H9 (cell line): Measurements from ENCODE around the gene SPTAN1. TPM values are rescaled to one million over a fixed set of nuclear protein-coding genes. Genes with fewer than 3 reads are reported as not detected.

ENCODE experiments used
- DNase-seq: peaks from one replicate; pipeline ENCODE4 v3.0.0-alpha.2; 2017
- H2AFZ ChIP-seq: one replicate; pipeline ENCODE4 v1.6.1; 2013; ENCODE audit warnings: mild to moderate bottlenecking, low read length, control low read depth, moderate library complexity
- H2AK5ac ChIP-seq: 2 replicates; pipeline ENCODE4 v1.6.1; 2013; ENCODE audit warnings: low read length, control low read depth, mixed read lengths; ENCODE audit not compliant: insufficient read length
- H2BK120ac ChIP-seq: one replicate; pipeline ENCODE4 v1.6.1; 2013; ENCODE audit warnings: low read depth, mild to moderate bottlenecking, low read length, control low read depth, inconsistent platforms; ENCODE audit not compliant: poor library complexity, severe bottlenecking
- H2BK12ac ChIP-seq: 2 replicates; pipeline ENCODE4 v1.6.1; 2013; ENCODE audit warnings: low read length, control low read depth, mixed read lengths, low read depth; ENCODE audit not compliant: insufficient read length
- H2BK15ac ChIP-seq: 2 replicates; pipeline ENCODE4 v1.6.1; 2013; ENCODE audit warnings: low read depth, low read length, control low read depth
- H2BK20ac ChIP-seq: one replicate; pipeline ENCODE4 v1.6.1; 2013; ENCODE audit warnings: low read depth, mild to moderate bottlenecking, low read length, control low read depth, inconsistent platforms; ENCODE audit not compliant: poor library complexity, severe bottlenecking
- H2BK5ac ChIP-seq: 2 replicates; pipeline ENCODE4 v1.6.1; 2013; ENCODE audit warnings: low read length, control low read depth, mixed read lengths; ENCODE audit not compliant: insufficient read length
- H3K14ac ChIP-seq: 2 replicates; pipeline ENCODE4 v1.6.1; 2013; ENCODE audit warnings: low read length, control low read depth; ENCODE audit not compliant: insufficient read depth
- H3K18ac ChIP-seq: 2 replicates; pipeline ENCODE4 v1.6.1; 2013; ENCODE audit warnings: low read depth, mild to moderate bottlenecking, mixed read lengths, low read length, control low read depth; ENCODE audit not compliant: insufficient read length
- H3K23ac ChIP-seq: 2 replicates; pipeline ENCODE4 v1.6.1; 2013; ENCODE audit warnings: low read length, control low read depth, mixed read lengths, low read depth; ENCODE audit not compliant: insufficient read length
- H3K23me2 ChIP-seq: 2 replicates; pipeline ENCODE4 v1.6.1; 2013; ENCODE audit warnings: low read depth, mild to moderate bottlenecking, mixed read lengths, low read length, control low read depth; ENCODE audit not compliant: insufficient read length, poor library complexity, severe bottlenecking
- H3K27ac ChIP-seq: 2 replicates; pipeline ENCODE4 v1.5.1; 2013; ENCODE audit warnings: low read length, control low read depth, mixed read lengths, low read depth; ENCODE audit not compliant: insufficient read length
- H3K27me3 ChIP-seq: 2 replicates; pipeline ENCODE4 v1.6.1; 2013; ENCODE audit warnings: low read length, control low read depth, inconsistent platforms; ENCODE audit not compliant: insufficient read depth
- H3K4ac ChIP-seq: 2 replicates; pipeline ENCODE4 v1.6.1; 2013; ENCODE audit warnings: low read depth, mild to moderate bottlenecking, control low read depth, inconsistent platforms, low read length, moderate library complexity
- H3K4me1 ChIP-seq: 2 replicates; pipeline ENCODE4 v1.6.1; 2013; ENCODE audit warnings: low read length, control low read depth, inconsistent platforms; ENCODE audit not compliant: insufficient read depth
- H3K4me2 ChIP-seq: 2 replicates; pipeline ENCODE4 v1.6.1; 2013; ENCODE audit warnings: low read length, control low read depth, mixed read lengths; ENCODE audit not compliant: insufficient read length, insufficient read depth
- H3K56ac ChIP-seq: 2 replicates; pipeline ENCODE4 v1.6.1; 2013; ENCODE audit warnings: low read depth, mild to moderate bottlenecking, mixed read lengths, low read length, control low read depth; ENCODE audit not compliant: insufficient read length
- H3K79me1 ChIP-seq: 2 replicates; pipeline ENCODE4 v1.6.1; 2013; ENCODE audit warnings: low read depth, mild to moderate bottlenecking, moderate library complexity, low read length, control low read depth, inconsistent platforms; ENCODE audit not compliant: insufficient read depth, poor library complexity, severe bottlenecking
- H3K79me2 ChIP-seq: 2 replicates; pipeline ENCODE4 v1.6.1; 2013; ENCODE audit warnings: low read length, control low read depth, inconsistent platforms; ENCODE audit not compliant: insufficient read depth
- H3K9ac ChIP-seq: 2 replicates; pipeline ENCODE4 v1.6.1; 2013; ENCODE audit warnings: low read length, control low read depth, mixed read lengths; ENCODE audit not compliant: insufficient read length; ENCODE audit errors: extremely low read depth
- H3K9me3 ChIP-seq: one replicate; pipeline ENCODE4 v1.6.1; 2013; ENCODE audit warnings: low read depth, low read length, inconsistent platforms; ENCODE audit not compliant: control insufficient read depth
- H3T11ph ChIP-seq: one replicate; pipeline ENCODE4 v1.6.1; 2013; ENCODE audit warnings: mild to moderate bottlenecking, low read length, control low read depth, inconsistent platforms
- H4K20me1 ChIP-seq: one replicate; pipeline ENCODE4 v1.6.1; 2013; ENCODE audit not compliant: control insufficient read depth, insufficient read length, insufficient read depth
- H4K5ac ChIP-seq: 2 replicates; pipeline ENCODE4 v1.6.1; 2013; ENCODE audit warnings: low read depth, mild to moderate bottlenecking, mixed read lengths, low read length, control low read depth; ENCODE audit not compliant: insufficient read length
- H4K8ac ChIP-seq: replicated peaks from 2 replicates; pipeline ENCODE4 v1.6.1; 2013; ENCODE audit warnings: low read length, control low read depth, mixed read lengths, low read depth; ENCODE audit not compliant: insufficient read length
- H4K91ac ChIP-seq: 2 replicates; pipeline ENCODE4 v1.6.1; 2013; ENCODE audit warnings: low read depth, mild to moderate bottlenecking, moderate library complexity, mixed read lengths, low read length, control low read depth; ENCODE audit not compliant: insufficient read length
- H3K27ac Mint-ChIP-seq, 3 experiments: 2 replicates in 2 of 3; 3 replicates in 1 of 3; pipeline ENCODE4 v1.8.0; 2020 to 2021; ENCODE audit warnings: mixed read lengths in 3 of 3, mild to moderate bottlenecking in 1 of 3, moderate library complexity in 1 of 3
- H3K27me3 Mint-ChIP-seq: 2 replicates; pipeline ENCODE4 v1.8.0; 2021; ENCODE audit warnings: low read depth, mild to moderate bottlenecking, moderate library complexity, mixed read lengths
- H3K36me3 Mint-ChIP-seq, 3 experiments: 2 replicates in 2 of 3; 3 replicates in 1 of 3; pipeline ENCODE4 v1.8.0; 2020 to 2021; ENCODE audit warnings: low read depth in 3 of 3, mixed read lengths in 3 of 3; ENCODE audit not compliant: insufficient read depth in 1 of 3
- H3K4me1 Mint-ChIP-seq, 2 experiments: 2 replicates each; pipeline ENCODE4 v1.8.0; 2020; ENCODE audit warnings: mixed read lengths in 2 of 2
- H3K4me3 Mint-ChIP-seq, 2 experiments: 2 replicates in 1 of 2; 3 replicates in 1 of 2; pipeline ENCODE4 v1.8.0; 2020 to 2021; ENCODE audit warnings: mild to moderate bottlenecking in 2 of 2, mixed read lengths in 2 of 2, moderate library complexity in 1 of 2
- H3K9me3 Mint-ChIP-seq, 2 experiments: 2 replicates in 1 of 2; 3 replicates in 1 of 2; pipeline ENCODE4 v1.8.0; 2020; ENCODE audit warnings: mild to moderate bottlenecking in 2 of 2, mixed read lengths in 2 of 2, moderate library complexity in 1 of 2
- WGBS: extraction: QIAGEN DNeasy Blood & Tissue Kit; methylation state at CpG from one replicate; pipeline ENCODE4 v1.1.7; 2013; ENCODE audit warnings: missing lambda C conversion rate, low lambda C conversion rate, mixed read lengths; ENCODE audit not compliant: insufficient read length; ENCODE audit errors: extremely low coverage; 5-methylcytosine and 5-hydroxymethylcytosine counted together
- total RNA-seq: library from RNA; stranded (reverse); gene quantifications from 2 replicates; pipeline ENCODE4 v1.2.1, GENCODE V29; 2021
- TF ChIP-seq, protein P1 (sequence below): fragments of 200-600 bp; sonication (generic); conservative IDR thresholded peaks from 3 replicates; pipeline ENCODE4 v1.8.0; 2021; ENCODE audit warnings: antibody characterized with exemption, mild to moderate bottlenecking

SPTAN1 gene
- total RNA-seq, 1 experiment from 2014 or later: 213 TPM

DNA sequence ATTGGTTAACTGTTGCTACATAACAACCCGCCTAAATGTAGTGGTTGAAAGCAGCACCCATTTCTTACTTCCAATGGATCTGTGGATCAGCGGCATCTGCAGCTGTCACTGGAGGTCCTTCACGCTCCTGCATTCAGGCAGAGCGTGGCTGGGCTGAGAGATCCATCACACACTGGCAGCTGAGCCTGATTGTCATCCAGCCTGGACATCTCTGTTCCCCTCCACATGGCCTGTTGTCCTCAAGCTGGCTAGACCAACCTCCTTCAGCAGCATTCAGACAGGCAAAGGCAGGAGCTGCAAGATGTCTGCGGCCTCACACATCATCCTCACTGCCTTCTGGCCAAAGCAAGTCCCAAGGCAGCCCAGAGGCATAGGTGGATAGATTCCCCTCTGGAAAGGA lies 67.4 kb downstream of the SPTAN1 start:
- H4K91ac ChIP-seq: no peak overlapping the region
- Mint-ChIP-seq H3K4me1 (no peaks in the 10 kb centered on the region), H3K27me3 (no peaks in the 10 kb centered on the region), H3K36me3 (peaks cover 33 to 84% (median 72%) of the 10 kb centered on the region in 3 experiments), H3K4me3 (no peak overlapping the region), H3K9me3 (no peaks in the 10 kb centered on the region), H3K27ac (no peak overlapping the region)
- no peak overlapping the region for H2BK5ac ChIP-seq
- DNase-seq: no peak
- H3K18ac ChIP-seq: no peak overlapping the region
- H3K4me2 ChIP-seq: no peak overlapping the region
- H2BK120ac ChIP-seq: no peak overlapping the region
- H2BK12ac ChIP-seq: no peak overlapping the region
- H3K9ac ChIP-seq: no peak overlapping the region
- no peak overlapping the region for H3K14ac ChIP-seq
- no peak overlapping the region for H4K8ac ChIP-seq
- no peak overlapping the region for H2BK20ac ChIP-seq
- H3K27me3 ChIP-seq: no peaks in the 10 kb centered on the region
- no peaks in the 10 kb centered on the region for H4K20me1 ChIP-seq
- H3K27ac ChIP-seq: no peak overlapping the region
- no CpG with 5 or more reads among the region's 5 CpGs for WGBS
- H3K4ac ChIP-seq: no peak overlapping the region
- H2BK15ac ChIP-seq: no peak overlapping the region
- no peak overlapping the region for H2AK5ac ChIP-seq
- TF ChIP-seq, protein P1, sequence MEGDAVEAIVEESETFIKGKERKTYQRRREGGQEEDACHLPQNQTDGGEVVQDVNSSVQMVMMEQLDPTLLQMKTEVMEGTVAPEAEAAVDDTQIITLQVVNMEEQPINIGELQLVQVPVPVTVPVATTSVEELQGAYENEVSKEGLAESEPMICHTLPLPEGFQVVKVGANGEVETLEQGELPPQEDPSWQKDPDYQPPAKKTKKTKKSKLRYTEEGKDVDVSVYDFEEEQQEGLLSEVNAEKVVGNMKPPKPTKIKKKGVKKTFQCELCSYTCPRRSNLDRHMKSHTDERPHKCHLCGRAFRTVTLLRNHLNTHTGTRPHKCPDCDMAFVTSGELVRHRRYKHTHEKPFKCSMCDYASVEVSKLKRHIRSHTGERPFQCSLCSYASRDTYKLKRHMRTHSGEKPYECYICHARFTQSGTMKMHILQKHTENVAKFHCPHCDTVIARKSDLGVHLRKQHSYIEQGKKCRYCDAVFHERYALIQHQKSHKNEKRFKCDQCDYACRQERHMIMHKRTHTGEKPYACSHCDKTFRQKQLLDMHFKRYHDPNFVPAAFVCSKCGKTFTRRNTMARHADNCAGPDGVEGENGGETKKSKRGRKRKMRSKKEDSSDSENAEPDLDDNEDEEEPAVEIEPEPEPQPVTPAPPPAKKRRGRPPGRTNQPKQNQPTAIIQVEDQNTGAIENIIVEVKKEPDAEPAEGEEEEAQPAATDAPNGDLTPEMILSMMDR: no peak
- H3K4me1 ChIP-seq: no peaks in the 10 kb centered on the region
- H3K79me1 ChIP-seq: no peaks in the 10 kb centered on the region
- no peaks in the 10 kb centered on the region for H3K23me2 ChIP-seq
- H3K79me2 ChIP-seq: no peaks in the 10 kb centered on the region
- H3K56ac ChIP-seq: no peak overlapping the region
- no peak overlapping the region for H3K23ac ChIP-seq
- no peaks in the 10 kb centered on the region for H3K9me3 ChIP-seq
- no peak overlapping the region for H2AFZ ChIP-seq
- H4K5ac ChIP-seq: no peak overlapping the region
- H3T11ph ChIP-seq: no peak overlapping the region
